T-helper 17 cell (primary cell): Measurements from ENCODE around the gene STK35. TPM values are rescaled to one million over a fixed set of nuclear protein-coding genes. Genes with fewer than 3 reads are reported as not detected.

Experiments
- ATAC-seq: fragments of 150-1000 bp; cut with Tn5 transposase; 2 replicates; pipeline ENCODE4 v1.10.0; 2021; ENCODE audit warnings: mild to moderate bottlenecking, moderate library complexity
- DNase-seq, 3 donors: peaks; one replicate each; pipeline versions ENCODE4 v3.0.0 to v3.0.0-alpha.2; 2020 to 2021
- H3K9me3 ChIP-seq: one replicate; pipeline ENCODE4 v1.7.0; 2013; ENCODE audit warnings: low read length, mild to moderate bottlenecking; ENCODE audit not compliant: control insufficient read depth, poor library complexity, severe bottlenecking
- H3K27ac Mint-ChIP-seq: one replicate; pipeline ENCODE4 v1.8.0; 2022; ENCODE audit warnings: mild to moderate bottlenecking, moderate library complexity, mixed read lengths
- H3K27me3 Mint-ChIP-seq: one replicate; pipeline ENCODE4 v1.8.0; 2022; ENCODE audit warnings: mixed read lengths
- H3K36me3 Mint-ChIP-seq: one replicate; pipeline ENCODE4 v1.8.0; 2022; ENCODE audit warnings: low read depth, mixed read lengths
- H3K4me1 Mint-ChIP-seq: one replicate; pipeline ENCODE4 v1.8.0; 2022; ENCODE audit warnings: mild to moderate bottlenecking, mixed read lengths
- H3K4me3 Mint-ChIP-seq: one replicate; pipeline ENCODE4 v1.8.0; 2022; ENCODE audit warnings: mild to moderate bottlenecking, moderate library complexity, mixed read lengths
- total RNA-seq, 4 donors: library from RNA in 2 of 4; stranded (reverse) in 2 of 4; gene quantifications; one replicate each; pipeline ENCODE4 v1.2.3 and lab custom pipeline; 2022 to 2026

STK35 gene
- total RNA-seq, 2 donors from 2014 or later: 16.4 to 17.8 TPM

- DNase-seq: no peak
- H3K9me3 ChIP-seq: no peaks in the 10 kb centered on the region
- Mint-ChIP-seq H3K4me1 (peaks cover 60% of the 10 kb centered on the region), H3K27ac (peak overlapping the region; percentile 72), H3K4me3 (peak overlapping the region; percentile 61), H3K36me3 (peaks cover 9% of the 10 kb centered on the region), H3K27me3 (no peaks in the 10 kb centered on the region)
- no peak for ATAC-seq
Measured at GRCh38 chr20:2114127-2114959, 12.7 kb downstream of the STK35 start.

GRCh38 chr20:2114990-2115681, 13.5 kb downstream of the STK35 start:
- Mint-ChIP-seq H3K36me3 (peaks cover 9% of the 10 kb centered on the region), H3K4me3 (peak overlapping the region; percentile 61), H3K27me3 (no peaks in the 10 kb centered on the region), H3K27ac (peak overlapping the region; percentile 72), H3K4me1 (peaks cover 55% of the 10 kb centered on the region)
- ATAC-seq (no peak), DNase-seq (no peak)
- H3K9me3 ChIP-seq: no peaks in the 10 kb centered on the region

GRCh38 chr20:2116170-2116940, 14.7 kb downstream of the STK35 start:
- H3K9me3 ChIP-seq: no peaks in the 10 kb centered on the region
- no peak for ATAC-seq
- Mint-ChIP-seq H3K27me3 (no peaks in the 10 kb centered on the region), H3K36me3 (peaks cover 7% of the 10 kb centered on the region), H3K4me3 (no peak overlapping the region), H3K4me1 (peaks cover 56% of the 10 kb centered on the region), H3K27ac (no peak overlapping the region)
- no peak for DNase-seq

GRCh38 chr20:2118783-2119182, 17.2 kb downstream of the STK35 start:
- Mint-ChIP-seq H3K27me3 (no peaks in the 10 kb centered on the region), H3K27ac (peak overlapping the region; percentile 49), H3K36me3 (peaks cover 7% of the 10 kb centered on the region), H3K4me3 (no peak overlapping the region), H3K4me1 (peaks cover 53% of the 10 kb centered on the region)
- no peaks in the 10 kb centered on the region for H3K9me3 ChIP-seq
- ATAC-seq (no peak), DNase-seq (no peak)

- no peaks in the 10 kb centered on the region for H3K9me3 ChIP-seq
- no peaks in the 10 kb centered on the region for H3K27me3 Mint-ChIP-seq
- H3K4me3 Mint-ChIP-seq: no peak overlapping the region
- H3K4me1 Mint-ChIP-seq: peaks cover 60% of the 10 kb centered on the region
- DNase-seq: no peak
- ATAC-seq: no peak
- no peak overlapping the region for H3K27ac Mint-ChIP-seq
- peaks cover 5% of the 10 kb centered on the region for H3K36me3 Mint-ChIP-seq
Measured at GRCh38 chr20:2122936-2123335, 21.3 kb downstream of the STK35 start.

GRCh38 chr20:2123720-2124119, 22.1 kb downstream of the STK35 start:
- H3K4me3 Mint-ChIP-seq: no peak overlapping the region
- no peak for DNase-seq
- no peaks in the 10 kb centered on the region for H3K9me3 ChIP-seq
- H3K27me3 Mint-ChIP-seq: no peaks in the 10 kb centered on the region
- peaks cover 5% of the 10 kb centered on the region for H3K36me3 Mint-ChIP-seq
- ATAC-seq: no peak
- H3K27ac Mint-ChIP-seq: no peak overlapping the region
- peaks cover 62% of the 10 kb centered on the region for H3K4me1 Mint-ChIP-seq

- Mint-ChIP-seq H3K4me3 (no peak overlapping the region), H3K36me3 (no peaks in the 10 kb centered on the region), H3K4me1 (peaks cover 62% of the 10 kb centered on the region), H3K27ac (no peak overlapping the region), H3K27me3 (no peaks in the 10 kb centered on the region)
- ATAC-seq: no peak
- no peaks in the 10 kb centered on the region for H3K9me3 ChIP-seq
- DNase-seq: no peak
Measured at GRCh38 chr20:2124564-2125213, 23.1 kb downstream of the STK35 start.

GRCh38 chr20:2125474-2126112, 24.0 kb downstream of the STK35 start:
- H3K4me3 Mint-ChIP-seq: no peak overlapping the region
- H3K27ac Mint-ChIP-seq: no peak overlapping the region
- H3K4me1 Mint-ChIP-seq: peaks cover 64% of the 10 kb centered on the region
- no peak for DNase-seq
- no peaks in the 10 kb centered on the region for H3K9me3 ChIP-seq
- no peaks in the 10 kb centered on the region for H3K27me3 Mint-ChIP-seq
- ATAC-seq: no peak
- H3K36me3 Mint-ChIP-seq: no peaks in the 10 kb centered on the region

- H3K4me1 Mint-ChIP-seq: peaks cover 56% of the 10 kb centered on the region
- no peaks in the 10 kb centered on the region for H3K36me3 Mint-ChIP-seq
- H3K27ac Mint-ChIP-seq: no peak overlapping the region
- ATAC-seq: no peak
- H3K9me3 ChIP-seq: no peaks in the 10 kb centered on the region
- no peaks in the 10 kb centered on the region for H3K27me3 Mint-ChIP-seq
- DNase-seq: no peak
- no peak overlapping the region for H3K4me3 Mint-ChIP-seq
Measured at GRCh38 chr20:2127238-2127637, 25.6 kb downstream of the STK35 start.

GRCh38 chr20:2128542-2128941, 26.9 kb downstream of the STK35 start:
- Mint-ChIP-seq H3K4me1 (peaks cover 55% of the 10 kb centered on the region), H3K36me3 (no peaks in the 10 kb centered on the region), H3K4me3 (no peak overlapping the region), H3K27me3 (no peaks in the 10 kb centered on the region), H3K27ac (no peak overlapping the region)
- ATAC-seq (no peak), DNase-seq (no peak)
- H3K9me3 ChIP-seq: no peaks in the 10 kb centered on the region

- no peak for ATAC-seq
Measured at GRCh38 chr20:2130062-2130591, 28.5 kb downstream of the STK35 start.

GRCh38 chr20:2130683-2131082, 29.1 kb downstream of the STK35 start:
- no peaks in the 10 kb centered on the region for H3K9me3 ChIP-seq
- Mint-ChIP-seq H3K27ac (peak overlapping the region; percentile 87), H3K27me3 (no peaks in the 10 kb centered on the region), H3K4me1 (peaks cover 42% of the 10 kb centered on the region), H3K36me3 (no peaks in the 10 kb centered on the region), H3K4me3 (no peak overlapping the region)
- no peak for DNase-seq
- ATAC-seq: no peak

More at GRCh38 chr20:2130062-2130591, 28.5 kb downstream of the STK35 start:
- H3K4me3 Mint-ChIP-seq: no peak overlapping the region
- H3K36me3 Mint-ChIP-seq: no peaks in the 10 kb centered on the region
- no peaks in the 10 kb centered on the region for H3K27me3 Mint-ChIP-seq
- H3K27ac Mint-ChIP-seq: peak overlapping the region; percentile 87
- no peak for DNase-seq
- peaks cover 45% of the 10 kb centered on the region for H3K4me1 Mint-ChIP-seq
- no peaks in the 10 kb centered on the region for H3K9me3 ChIP-seq
